ENCODE data around the gene CARD8.

Gene CARD8

DNA sequence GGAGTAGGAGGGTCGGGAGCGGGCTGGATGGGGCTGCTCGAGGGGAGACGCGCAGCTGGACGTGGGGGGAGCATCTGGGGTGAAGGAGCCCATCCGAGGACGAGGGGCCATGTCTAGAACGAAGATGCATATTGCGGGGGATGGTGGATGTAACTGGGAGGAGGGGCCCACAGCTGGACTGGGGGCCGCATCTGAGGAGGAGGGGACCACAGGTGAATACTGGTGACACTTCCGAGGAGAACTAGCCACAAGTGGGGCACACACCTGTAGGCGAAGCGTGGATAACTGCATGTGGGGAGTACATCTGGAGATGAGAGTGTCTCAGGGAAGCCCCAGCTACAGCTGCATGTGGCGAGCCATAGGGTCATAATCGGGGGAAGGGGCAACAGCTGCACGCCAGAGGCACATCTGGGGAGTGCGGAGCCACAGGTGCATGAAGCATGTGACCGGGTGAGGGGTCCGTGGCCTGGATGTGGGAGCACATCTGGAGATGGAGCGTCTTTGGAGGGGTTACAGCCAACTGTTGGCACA is 84.8 kb downstream of the CARD8 start:
- CTCF ChIA-PET = interaction anchor here (1.6 to 2.3 kb wide), 2 partner anchors 18 to 25 kb away, joined by 3 to 6 read pairs; no protein-coding TSS in a partner anchor
- POLR2A ChIA-PET = no interaction called here

DNA sequence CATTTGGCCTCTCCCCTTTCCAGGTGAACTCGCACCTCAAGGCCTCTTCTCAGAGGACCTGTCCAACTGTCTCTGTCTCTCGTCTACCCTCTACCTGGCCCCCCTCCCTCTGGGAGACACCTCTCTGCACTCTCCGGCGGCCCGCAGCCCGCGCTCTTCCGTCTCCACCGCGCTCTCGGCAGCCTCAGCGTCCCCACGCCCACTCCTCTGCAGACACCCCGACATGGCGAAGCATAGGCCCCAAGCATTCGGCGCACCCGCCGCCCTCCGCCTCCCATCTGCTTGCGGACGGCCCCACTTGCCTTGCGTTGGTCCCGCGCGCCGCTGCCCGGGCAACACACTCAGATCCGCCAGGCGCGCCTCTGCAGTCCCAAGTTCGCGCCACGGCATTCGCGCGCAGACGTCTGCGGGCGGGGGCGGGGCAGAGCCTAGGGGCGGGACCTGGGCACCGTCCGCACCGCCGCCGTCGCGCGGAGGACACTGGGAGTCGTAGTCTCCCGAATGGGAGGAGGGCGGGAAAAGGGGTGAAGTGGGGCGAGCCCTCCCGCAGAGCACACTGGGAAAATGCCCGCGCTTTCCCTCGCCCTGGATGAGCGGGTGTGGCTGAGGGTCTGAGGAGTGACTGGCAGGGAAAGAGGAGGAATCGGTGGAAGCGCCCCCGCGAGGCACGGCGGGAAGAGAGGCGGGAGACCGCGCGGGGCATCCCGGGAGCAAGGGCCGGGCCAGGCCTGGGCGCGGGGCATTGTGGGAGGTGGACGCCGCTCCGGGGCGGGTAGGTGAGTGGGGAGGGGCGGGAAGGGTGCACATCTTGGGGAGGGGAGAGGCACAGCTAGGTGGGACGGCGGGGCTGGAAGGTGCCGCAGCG is 85.5 kb downstream of the CARD8 start, which contains the start of the genes LIG1 and ZSWIM9:
LIG1 (minus strand) TSS at position 406 of the 865 bp plus-strand sequence. CDS start 4,778 bp downstream, outside the sequence.
ZSWIM9 (plus strand) TSS at position 742 of the 865 bp plus-strand sequence. CDS start 1,123 bp downstream, outside the sequence.
- POLR2A ChIA-PET = interaction anchor here (0.7 to 1.1 kb wide), 3 partner anchors 34 to 449 kb away, joined by 5 to 9 read pairs (median 6); partner anchors contain the start of genes RPL18 and SPHK2
- CTCF ChIA-PET = interaction anchor here (1.3 to 2.3 kb wide), 3 partner anchors 17 to 25 kb away, joined by 3 to 6 read pairs (median 3); no protein-coding TSS in a partner anchor
- DNase-seq (ENCODE audit: extremely low spot score) = peak; percentile 95
- no peak for TF ChIP-seq CTCF (IDR thresholded peaks at IDR 0.05; ENCODE audit: control extremely low read depth, extremely low read depth, low read depth, missing control alignments)

More for the DNA sequence above, 84.8 kb downstream of the CARD8 start:
- TF ChIP-seq CTCF (IDR thresholded peaks at IDR 0.05; ENCODE audit: control extremely low read depth, extremely low read depth, low read depth, missing control alignments) = no peak
- DNase-seq (ENCODE audit: extremely low spot score) = no peak

DNA sequence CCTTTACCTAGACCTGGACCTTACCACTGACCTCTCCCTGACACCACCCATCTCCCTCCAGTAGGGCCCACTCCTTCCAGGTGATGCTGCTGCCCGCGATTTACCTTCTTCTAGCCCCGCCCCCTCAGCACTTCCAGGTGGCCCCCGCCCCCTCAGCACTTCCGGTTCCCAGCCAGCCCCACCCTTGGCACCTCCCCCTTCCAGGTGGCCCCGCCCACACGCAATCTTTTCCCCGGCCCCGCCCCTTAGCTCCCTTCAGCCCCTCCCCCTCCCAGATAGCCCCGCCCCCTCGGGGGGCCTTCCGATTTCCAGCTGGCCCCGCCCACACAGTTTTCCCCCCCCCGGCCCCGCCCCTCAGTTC is 86.2 kb downstream of the CARD8 start:
- TF ChIP-seq CTCF (IDR thresholded peaks at IDR 0.05; ENCODE audit: control extremely low read depth, extremely low read depth, low read depth, missing control alignments) = no peak
- POLR2A ChIA-PET = interaction anchor here (0.6 to 1.1 kb wide), 4 partner anchors 21 to 450 kb away, joined by 4 to 9 read pairs (median 6); partner anchors contain the start of genes RPL18 and SPHK2
- peak; percentile 95 for DNase-seq (ENCODE audit: extremely low spot score)
- CTCF ChIA-PET = interaction anchor here (1.3 to 1.6 kb wide), 2 partner anchors 17 to 24 kb away, joined by 3 read pairs; no protein-coding TSS in a partner anchor

- no peak for DNase-seq (ENCODE audit: extremely low spot score)
- no peak for TF ChIP-seq CTCF (IDR thresholded peaks at IDR 0.05; ENCODE audit: control extremely low read depth, extremely low read depth, low read depth, missing control alignments)
- CTCF ChIA-PET = interaction anchor here (1.3 kb wide), 1 partner anchor 16 kb away, joined by 3 read pairs; no protein-coding TSS in a partner anchor
- POLR2A ChIA-PET = no interaction called here
Measured at GRCh38 chr19:48168689-48169088, 87.0 kb downstream of the CARD8 start.

DNA sequence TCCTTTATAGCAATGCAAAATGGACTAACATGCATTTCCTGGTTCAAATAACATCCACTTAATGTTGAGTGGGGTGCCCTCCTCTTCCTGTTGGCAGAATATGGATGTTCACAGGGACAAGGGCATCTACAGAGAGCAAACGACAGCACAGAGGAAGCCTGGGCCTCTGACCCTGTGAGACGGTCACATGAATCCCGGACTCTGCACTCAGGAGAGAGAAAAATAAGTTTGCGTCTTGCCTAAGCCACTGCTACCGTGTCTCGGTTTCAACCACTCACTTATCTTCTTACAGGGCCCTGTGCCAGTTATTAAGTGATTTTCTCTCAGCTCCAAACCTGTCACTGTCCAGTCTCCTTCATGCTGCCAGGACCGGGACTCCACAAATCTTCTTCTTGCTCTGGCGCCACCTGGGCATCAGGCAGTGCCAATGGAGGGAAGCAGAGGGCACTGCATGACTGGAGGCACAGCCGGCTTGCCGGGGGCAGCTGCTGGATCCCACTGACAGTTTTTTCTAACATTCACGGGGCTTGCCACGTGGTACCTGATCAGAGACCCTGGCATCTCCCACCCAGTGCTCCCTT is 97.4 kb downstream of the CARD8 start:
- DNase-seq (ENCODE audit: extremely low spot score) = no peak
- TF ChIP-seq CTCF (IDR thresholded peaks at IDR 0.05; ENCODE audit: control extremely low read depth, extremely low read depth, low read depth, missing control alignments) = no peak
- ChIA-PET POLR2A (no interaction called here), CTCF (interaction anchor here (1.2 to 7.8 kb wide), 2 partner anchors 49 to 56 kb away, joined by 3 to 88 read pairs; partner anchors contain the start of gene PLA2G4C)

Data from GM10248 (cell line).